Superior temporal gyrus (tissue), 1 donor: ENCODE data around the gene NUMB.

Source experiments
- DNase-seq: peaks from one replicate; pipeline ENCODE4 v3.0.0-alpha.2; 2016; ENCODE audit errors: extremely low spot score

The NUMB gene

GRCh38 chr14:73261520-73262426 lies 196.6 kb downstream of the NUMB start:
- no peak for DNase-seq

DNA sequence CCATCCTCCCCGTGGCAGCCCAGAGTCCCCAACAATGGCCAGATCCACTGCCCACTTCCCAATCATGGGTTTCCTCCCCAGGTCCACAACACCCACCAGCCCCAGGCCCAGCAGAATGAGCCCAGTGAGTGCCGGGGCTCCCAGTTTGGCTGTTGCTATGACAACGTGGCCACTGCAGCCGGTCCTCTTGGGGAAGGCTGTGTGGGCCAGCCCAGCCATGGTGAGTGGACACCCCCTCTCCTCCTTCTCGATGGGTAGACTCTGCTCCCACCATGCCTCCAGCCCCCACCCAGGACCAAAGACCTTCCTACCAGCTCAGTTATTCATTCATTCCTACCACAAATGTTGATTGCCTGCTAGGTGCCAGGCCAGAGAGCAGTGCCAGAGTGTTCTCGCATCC lies 197.3 kb downstream of the NUMB start:
- no peak for DNase-seq

DNA sequence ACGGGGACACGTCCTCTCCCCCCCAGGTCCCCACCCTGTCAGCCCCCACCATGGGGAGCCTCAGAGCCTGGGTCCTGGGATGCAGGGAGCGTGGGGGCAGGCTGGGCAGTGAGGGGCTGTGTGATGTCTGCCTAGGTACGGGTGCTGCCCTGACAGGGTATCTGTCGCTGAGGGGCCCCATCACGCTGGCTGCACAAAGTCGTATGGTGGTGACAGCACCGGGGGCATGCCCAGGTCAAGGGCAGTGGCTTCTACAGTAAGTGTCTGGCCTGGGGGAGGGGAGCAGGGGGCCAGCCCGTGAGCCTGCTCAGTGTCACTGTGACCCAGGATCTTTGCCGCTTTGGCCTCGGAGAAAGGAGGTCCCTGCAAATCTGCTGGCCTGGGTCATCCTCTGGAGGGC lies 197.8 kb downstream of the NUMB start:
- DNase-seq: no peak

GRCh38 chr14:73259837-73260236 lies 198.5 kb downstream of the NUMB start:
- no peak for DNase-seq

GRCh38 chr14:73258845-73259611 lies 199.3 kb downstream of the NUMB start:
- no peak for DNase-seq

- no peak for DNase-seq
Observed at GRCh38 chr14:73258076-73258475, 200.3 kb downstream of the NUMB start.

DNA sequence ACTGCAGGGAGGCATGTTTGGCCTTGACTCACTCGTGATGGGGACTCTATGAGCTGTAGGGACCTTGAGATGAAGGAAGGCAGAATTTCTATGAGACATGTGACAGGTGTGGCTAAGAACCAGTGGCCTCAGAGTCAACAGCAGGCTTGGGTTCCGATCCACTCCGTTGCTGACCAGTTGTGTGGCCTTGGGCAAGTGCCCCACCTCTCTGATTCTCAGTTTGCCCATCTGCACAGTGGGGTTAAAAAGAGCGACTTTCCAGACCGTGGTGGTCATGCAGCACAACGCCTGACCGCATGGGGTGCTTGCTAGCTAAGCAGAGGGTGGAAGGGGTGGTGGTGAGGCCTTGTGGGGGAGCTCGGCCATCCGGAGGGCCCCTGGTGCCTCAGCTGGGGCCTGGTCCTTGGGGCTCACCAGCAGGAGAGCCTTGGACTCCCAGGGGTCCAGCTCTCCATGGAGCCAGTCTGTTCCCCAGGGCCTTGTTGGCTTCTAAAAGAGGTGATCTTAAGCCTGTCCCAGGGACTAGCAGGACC lies 202.6 kb downstream of the NUMB start:
- DNase-seq: no peak

- DNase-seq: no peak
Observed at GRCh38 chr14:73255005-73255400, 203.3 kb downstream of the NUMB start.

- no peak for DNase-seq
Observed at GRCh38 chr14:73254247-73255004, 203.9 kb downstream of the NUMB start.

GRCh38 chr14:73253721-73254120 lies 204.6 kb downstream of the NUMB start:
- DNase-seq: no peak

- no peak for DNase-seq
Observed at GRCh38 chr14:73253323-73253610, 205.1 kb downstream of the NUMB start.

GRCh38 chr14:73252491-73253322 lies 205.6 kb downstream of the NUMB start:
- no peak for DNase-seq

GRCh38 chr14:73251516-73252215 lies 206.7 kb downstream of the NUMB start:
- no peak for DNase-seq

GRCh38 chr14:73250781-73251500 lies 207.4 kb downstream of the NUMB start:
- DNase-seq: no peak

DNA sequence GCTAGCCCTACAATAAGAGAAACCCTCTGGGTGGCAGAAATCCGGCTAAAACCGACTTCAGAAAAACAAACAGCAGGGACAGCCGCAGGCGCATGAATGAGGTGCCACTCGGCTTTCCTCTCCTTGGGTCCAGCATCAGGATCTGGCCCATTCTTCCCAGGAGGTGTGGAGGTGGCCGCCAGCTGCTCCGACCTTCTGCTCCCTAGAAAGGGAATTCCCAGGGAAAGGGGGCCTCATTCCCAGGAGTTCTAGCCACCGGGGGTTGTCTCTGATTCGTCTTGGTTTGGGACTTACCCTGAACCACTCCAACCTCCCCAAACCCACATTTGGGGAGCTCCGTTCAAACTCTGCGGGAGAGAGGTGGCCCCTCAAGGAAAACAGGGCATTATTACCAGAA lies 208.0 kb downstream of the NUMB start:
- DNase-seq: no peak

DNA sequence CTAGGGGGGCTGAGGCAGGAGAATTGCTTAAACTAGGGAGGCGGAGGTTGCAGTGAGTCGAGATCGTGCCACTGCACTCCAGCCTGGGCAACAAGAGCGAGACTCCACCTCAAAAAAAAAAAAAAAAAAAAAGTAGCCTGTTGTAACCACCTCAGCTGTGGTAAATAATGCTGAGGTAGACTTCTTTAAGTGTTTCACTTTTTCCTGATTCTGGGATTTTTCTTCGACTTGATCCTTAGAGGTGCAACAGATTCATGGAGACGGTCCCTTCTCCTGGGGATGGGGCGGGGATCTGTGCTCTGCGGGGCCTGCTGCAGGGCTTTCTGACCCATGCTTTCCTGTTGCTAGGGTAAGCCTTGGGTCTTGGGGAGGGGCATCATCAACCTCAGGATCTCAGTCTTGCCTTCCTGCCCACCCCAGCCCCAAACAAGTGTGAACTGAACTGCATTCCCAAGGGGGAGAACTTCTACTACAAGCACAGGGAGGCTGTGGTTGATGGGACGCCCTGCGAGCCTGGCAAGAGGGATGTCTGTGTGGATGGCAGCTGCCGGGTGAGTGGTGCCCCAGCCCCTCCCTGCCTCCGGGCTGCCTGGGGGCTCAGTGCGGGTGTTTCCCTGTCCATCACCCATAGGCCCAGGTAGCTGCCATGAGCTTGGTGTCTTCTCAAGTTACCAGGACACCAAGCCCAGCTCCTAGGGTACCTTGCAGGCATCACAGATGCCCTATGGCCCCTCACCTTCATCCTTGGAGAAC lies 208.6 kb downstream of the NUMB start:
- DNase-seq: no peak

- DNase-seq: no peak
Observed at GRCh38 chr14:73249108-73249507, 209.2 kb downstream of the NUMB start.

GRCh38 chr14:73248108-73248868 lies 210.1 kb downstream of the NUMB start:
- DNase-seq: no peak
